ENCODE data around the gene BCL2.

The BCL2 gene

GRCh38 chr18:63286926-63287325 lies 32.6 kb downstream of the BCL2 start:
- no peak for DNase-seq (ENCODE audit: low spot score)

- DNase-seq (ENCODE audit: low spot score) = no peak
Observed at GRCh38 chr18:63284827-63285733, 34.5 kb downstream of the BCL2 start.

DNA sequence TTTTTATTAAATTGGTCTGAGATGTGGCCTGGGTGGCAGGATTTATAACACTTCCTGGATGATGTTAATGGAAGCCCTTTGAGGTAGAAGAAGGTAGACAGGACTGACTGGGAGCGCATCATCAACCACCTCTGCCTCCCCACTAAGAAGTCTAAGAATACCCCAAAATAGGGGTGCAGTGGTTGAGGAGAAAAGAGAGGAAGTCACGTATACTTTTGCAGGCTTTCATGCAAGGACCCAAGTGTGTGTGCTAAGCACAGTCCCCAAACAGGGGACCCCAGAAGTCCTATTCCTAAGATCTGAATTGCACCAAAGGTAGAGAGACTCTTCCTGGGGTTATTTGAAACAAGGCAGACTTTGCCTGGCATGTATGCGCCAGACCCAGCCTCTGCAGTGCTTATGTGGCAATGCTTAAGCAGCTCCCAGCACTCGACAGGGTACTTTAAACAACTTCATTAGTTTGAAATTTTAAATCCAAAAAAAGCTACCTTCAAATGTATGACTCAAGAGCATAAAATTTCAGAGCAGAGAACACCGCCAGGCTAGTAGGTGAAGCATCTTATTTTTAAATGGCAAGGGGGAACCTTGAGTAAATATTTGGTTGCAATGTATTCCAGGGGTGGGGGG lies 35.3 kb downstream of the BCL2 start:
- no peak for DNase-seq (ENCODE audit: low spot score)

DNA sequence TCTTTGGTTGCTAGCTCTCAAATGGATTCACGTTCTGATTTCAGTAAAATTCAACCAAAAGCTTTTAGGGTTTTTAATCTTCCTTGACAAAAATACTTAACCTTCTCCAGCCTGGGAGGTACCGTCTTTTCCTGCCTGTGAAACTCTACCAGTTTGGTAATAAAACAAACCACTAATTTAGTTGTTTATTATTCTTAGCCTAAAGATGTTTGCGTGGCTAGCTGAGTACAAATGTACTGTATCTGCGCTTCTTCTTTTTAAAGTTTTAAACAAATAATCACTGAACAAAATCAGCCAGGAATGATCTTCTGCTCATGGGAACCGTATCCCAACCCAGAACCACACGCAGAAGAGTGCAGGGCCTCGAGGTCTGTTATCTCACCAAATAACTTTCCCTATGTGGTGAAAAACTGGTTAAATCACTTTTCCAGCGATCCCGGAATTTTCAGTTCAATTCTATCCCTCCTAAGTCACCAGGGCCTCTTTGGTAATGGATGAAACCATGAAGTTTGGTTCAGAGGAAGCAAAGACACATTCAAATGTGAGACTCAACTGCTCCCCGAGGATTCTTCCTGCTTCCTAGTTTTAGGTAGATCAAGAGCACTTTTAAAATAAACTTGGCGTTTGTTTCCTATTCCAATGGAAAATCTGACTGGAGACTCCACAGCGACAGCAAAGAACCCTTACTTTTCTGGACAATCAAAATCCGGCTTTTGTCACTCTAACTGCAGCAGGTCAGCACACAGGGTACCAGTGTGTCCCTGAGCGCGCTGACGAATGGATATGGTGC lies 36.1 kb downstream of the BCL2 start:
- DNase-seq (ENCODE audit: low spot score) = no peak

- no peak for DNase-seq (ENCODE audit: low spot score)
Observed at GRCh38 chr18:63282793-63283192, 36.8 kb downstream of the BCL2 start.

- no peak for DNase-seq (ENCODE audit: low spot score)
Observed at GRCh38 chr18:63273222-63273927, 46.2 kb downstream of the BCL2 start.

GRCh38 chr18:63272638-63273037 lies 46.9 kb downstream of the BCL2 start:
- DNase-seq (ENCODE audit: low spot score) = no peak

DNA sequence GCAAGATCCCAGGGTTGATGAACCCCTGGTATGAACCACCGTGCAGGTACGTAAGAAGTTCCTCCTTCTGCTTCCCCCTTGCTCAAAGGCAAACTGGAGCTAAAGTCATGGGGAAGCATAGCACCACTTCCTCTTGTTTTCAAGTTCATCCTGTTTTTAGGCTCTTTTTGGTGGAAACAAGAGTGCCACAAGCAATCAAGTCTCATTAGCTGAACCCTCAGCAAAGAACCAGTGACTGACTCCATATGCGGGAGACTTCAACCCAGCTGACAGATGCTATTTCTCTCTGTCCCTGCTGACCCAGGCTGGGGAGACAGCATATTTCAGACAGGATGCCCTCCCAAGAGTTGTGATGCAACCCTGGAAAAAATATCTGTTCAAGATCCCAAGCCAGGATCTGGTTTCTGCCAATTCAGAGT lies 47.7 kb downstream of the BCL2 start:
- DNase-seq (ENCODE audit: low spot score) = no peak

DNA sequence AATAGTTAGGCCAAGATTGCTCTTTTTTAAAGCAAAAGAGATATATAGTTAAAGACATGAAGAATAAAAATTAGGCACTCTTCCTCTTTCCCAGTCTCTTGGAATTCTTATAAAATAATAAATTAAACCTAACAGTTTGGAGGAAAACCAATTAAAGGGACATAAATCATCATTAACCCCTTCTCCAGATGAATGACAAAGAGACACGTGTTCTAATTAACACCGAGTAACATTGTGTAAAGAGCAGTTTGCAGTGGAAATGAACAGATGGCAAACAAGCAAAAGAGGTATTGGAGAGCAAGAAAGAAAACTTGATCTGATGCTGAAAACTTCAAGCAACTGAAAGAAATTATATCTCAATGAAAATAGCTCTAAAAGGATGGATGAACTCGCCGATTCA lies 48.4 kb downstream of the BCL2 start:
- no peak for DNase-seq (ENCODE audit: low spot score)

DNA sequence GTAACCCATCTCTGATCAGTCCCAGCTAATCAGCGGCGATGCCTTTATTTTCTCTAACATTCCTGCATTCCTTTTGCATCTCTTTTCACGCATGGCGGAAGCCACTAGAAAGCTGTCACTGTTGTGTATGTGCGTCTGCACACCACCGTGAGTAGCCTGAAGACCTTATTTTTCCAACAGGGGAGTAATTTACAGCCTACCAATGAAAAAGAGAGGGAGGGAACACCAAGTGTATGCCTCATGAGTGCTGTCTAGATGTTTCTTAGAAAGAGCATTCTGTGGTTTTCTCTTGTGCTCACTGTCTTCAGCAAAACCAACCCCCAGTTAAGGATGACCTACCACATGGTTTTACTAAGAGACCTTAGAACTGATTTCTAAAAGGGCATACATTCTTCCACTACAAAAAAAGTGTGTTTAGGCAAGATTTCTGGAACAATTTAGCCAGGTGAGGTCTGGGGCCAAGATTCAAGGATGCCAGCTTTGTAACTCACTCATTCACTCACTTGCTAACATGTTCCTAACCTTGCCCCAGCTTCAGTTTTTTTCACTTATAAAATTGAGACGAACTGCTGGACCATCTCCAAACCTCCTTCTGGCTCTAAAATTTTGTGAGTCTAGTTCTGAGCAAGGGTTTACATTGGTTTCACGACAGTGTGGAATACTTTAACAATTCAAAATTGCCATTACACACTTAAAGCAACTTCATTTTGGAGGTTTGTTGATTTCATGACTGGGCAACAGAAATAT lies 51.4 kb downstream of the BCL2 start:
- DNase-seq (ENCODE audit: low spot score) = no peak

DNA sequence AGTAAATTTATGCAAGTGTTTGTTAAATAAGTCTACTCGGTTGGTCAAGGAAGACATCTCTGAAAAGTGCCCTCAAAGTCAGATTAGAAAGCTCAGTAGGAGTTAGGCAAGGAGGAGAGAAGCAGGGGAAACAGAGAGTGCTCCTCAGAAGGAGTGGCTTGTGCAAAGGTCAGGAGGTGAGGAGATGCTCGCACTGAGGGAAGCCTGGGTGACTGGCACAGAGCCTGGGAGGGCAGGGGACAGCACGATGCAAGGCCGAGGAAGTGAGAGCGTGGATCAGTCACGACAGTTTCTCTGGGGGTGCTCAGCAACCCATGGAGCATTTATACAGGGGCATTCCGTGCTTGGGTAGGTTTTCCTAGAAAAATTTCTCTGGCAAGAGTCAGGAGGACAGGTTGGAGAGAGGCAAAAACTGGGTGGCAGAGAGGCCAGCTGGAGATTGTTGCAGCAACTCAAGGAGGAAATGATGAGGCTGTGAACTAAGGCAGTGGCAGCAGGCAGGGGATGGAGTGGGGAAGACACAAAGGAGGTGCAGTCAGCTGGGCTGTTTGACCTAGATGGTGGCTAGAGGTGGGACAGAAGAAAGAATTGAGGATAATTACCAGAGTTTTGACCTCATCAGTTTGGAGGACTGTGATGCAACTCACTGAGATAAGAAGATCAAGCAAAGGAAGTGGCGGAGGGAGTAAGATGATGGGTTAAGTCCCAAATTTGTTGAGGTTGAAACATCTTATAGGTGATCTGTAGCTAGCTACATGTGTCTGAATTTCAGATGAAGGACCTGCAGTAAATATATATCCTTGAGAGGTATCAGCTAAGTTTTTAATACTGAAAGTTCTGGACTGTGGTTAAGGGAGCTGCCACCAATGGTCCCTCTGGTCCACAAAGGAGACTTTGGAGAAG lies 52.4 kb downstream of the BCL2 start:
- DNase-seq (ENCODE audit: low spot score) = no peak

GRCh38 chr18:63265326-63265725 lies 54.2 kb downstream of the BCL2 start:
- DNase-seq (ENCODE audit: low spot score) = no peak

DNA sequence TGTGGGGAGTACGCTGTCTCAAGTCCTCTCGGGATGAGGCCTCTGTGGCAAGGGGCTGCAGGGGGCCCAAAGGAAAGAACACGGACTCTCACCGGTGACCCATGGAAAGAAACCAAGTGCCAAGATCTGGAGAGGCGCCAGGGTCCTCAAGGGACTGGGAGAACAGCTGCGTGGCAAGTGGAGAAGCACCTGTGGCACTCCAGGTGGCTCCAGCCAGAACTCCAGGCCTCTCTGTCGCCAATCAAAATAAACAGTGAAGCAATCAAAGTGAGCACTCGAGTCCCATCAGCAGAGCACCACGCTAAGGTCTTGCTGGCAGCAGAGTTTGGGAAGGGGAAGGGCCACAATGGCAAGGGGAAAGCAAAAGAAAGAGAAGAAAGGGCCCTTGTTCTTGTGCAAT lies 54.7 kb downstream of the BCL2 start:
- no peak for DNase-seq (ENCODE audit: low spot score)

DNA sequence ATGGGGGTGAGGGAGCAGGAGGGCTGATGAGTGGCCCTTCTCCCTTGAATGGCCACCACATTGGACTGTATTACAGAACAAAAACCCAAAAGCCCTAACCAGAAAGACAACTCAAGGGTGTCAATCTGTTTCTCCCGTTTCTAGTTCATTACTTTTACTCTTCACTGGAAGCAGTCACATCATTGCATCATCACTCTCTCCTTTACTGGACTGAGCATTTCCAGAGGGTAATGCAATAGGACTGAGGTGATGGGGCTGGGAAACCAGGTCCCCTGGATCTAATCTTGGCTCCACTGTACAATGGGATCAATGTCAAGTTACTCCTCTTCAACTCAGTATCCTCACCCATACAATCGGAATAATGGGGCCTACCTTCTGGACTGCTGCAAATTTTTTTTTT lies 56.1 kb downstream of the BCL2 start:
- no peak for DNase-seq (ENCODE audit: low spot score)

GRCh38 chr18:63262369-63263335 lies 56.9 kb downstream of the BCL2 start:
- no peak for DNase-seq (ENCODE audit: low spot score)

- no peak for DNase-seq (ENCODE audit: low spot score)
Observed at GRCh38 chr18:63261029-63261428, 58.5 kb downstream of the BCL2 start.

GRCh38 chr18:63260380-63260754 lies 59.2 kb downstream of the BCL2 start:
- no peak for DNase-seq (ENCODE audit: low spot score)

DNA sequence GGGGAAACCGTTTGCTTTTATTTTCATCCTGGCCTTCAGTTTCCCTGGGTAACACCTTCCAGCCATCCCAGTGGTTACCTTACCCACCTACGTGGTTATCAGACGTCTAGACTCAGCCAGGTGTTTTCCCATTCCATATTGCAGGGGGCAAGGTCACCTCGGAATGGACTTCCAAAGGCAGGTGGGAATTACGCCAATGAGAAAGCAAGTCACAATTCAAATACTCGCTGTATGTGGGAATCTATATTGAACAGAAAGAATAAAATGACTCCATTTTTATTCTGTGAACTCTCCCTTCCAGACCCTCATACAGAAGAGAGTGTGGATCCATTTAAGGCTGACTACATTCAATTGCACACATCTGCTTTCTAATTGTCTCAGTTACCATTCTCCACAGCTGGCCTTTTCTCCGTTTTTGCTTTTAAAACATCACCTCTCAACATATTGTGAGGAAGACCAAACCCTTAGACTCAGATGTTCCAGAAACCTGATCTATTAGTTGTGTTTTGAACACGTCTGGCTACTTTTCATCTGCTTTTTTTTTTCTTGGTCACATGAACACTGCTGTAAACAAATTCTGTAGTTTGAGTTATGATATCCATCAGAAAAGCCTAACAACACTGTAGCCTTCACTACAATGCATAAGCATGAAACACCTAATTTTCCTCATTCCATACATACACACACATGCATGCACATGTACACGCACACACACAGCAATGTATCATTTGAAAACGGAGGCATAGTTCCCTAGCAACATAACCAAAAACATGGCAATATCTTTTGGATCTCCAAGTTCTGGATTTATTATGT lies 59.8 kb downstream of the BCL2 start:
- DNase-seq (ENCODE audit: low spot score) = no peak

All from CD4-positive, alpha-beta T cell treated with Interleukin-6 at 100 ng/mL for 8 hours (primary cell).